GM08714 (cell line): ENCODE data around the gene SMG6.

Experiments used
- H3K4me3 ChIP-seq: fragments of 200-500 bp; sonication (Bioruptor generic); 2 replicates; pipeline ENCODE4 v1.5.1; 2014; ENCODE audit warnings: mild to moderate bottlenecking, low read length, inconsistent platforms
- ZNF274 ChIP-seq: IDR thresholded peaks from 2 replicates; pipeline ENCODE4 v1.6.1; 2012; ENCODE audit warnings: mild to moderate bottlenecking, low read depth, low read length

The SMG6 gene

GRCh38 chr17:2075336-2076086 is 228.1 kb downstream of the SMG6 start:
- TF ChIP-seq ZNF274: no peak
- H3K4me3 ChIP-seq: no peak overlapping the region

DNA sequence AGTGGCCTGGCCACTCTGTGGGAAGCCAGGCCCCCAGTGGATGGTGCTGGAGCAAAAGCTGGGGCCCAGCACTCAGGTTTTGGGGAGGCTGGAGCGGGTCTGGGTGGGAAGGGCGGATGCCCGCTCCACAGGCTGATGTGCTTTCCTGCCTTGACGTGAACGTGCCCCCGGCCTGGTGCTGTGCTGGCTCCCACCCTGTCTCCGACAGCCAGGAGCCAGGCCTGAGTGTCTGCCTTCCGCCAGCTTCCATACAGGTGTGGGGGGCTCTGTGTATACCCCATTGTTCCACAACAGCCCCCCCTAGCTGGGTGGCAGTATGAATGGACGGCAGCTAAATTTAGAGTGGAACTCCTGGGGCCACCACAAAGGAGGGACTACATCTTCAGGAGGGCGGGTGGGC is 228.7 kb downstream of the SMG6 start:
- no peak overlapping the region for H3K4me3 ChIP-seq
- TF ChIP-seq ZNF274: no peak

- no peak for TF ChIP-seq ZNF274
- H3K4me3 ChIP-seq: no peak overlapping the region
Observed at GRCh38 chr17:2071455-2072281, 231.9 kb downstream of the SMG6 start.

DNA sequence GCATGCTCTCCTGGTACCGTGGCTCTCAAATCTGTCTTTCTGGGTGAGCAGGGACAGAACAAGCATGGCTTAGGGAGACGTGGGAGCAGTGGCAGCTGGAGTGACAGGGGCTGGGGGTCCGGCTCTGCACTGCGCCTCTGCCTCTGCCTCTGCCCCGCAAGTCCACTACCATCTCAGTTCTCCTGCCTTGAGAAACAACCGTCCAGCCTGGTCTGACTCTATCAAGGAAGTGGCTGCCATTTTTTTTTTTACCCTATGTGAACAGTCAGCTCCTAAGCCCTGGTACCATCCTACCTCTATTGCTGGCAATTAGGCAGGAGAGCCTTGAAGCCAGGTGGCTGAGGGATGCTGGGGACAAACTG is 232.6 kb downstream of the SMG6 start:
- TF ChIP-seq ZNF274: no peak
- H3K4me3 ChIP-seq: no peak overlapping the region

DNA sequence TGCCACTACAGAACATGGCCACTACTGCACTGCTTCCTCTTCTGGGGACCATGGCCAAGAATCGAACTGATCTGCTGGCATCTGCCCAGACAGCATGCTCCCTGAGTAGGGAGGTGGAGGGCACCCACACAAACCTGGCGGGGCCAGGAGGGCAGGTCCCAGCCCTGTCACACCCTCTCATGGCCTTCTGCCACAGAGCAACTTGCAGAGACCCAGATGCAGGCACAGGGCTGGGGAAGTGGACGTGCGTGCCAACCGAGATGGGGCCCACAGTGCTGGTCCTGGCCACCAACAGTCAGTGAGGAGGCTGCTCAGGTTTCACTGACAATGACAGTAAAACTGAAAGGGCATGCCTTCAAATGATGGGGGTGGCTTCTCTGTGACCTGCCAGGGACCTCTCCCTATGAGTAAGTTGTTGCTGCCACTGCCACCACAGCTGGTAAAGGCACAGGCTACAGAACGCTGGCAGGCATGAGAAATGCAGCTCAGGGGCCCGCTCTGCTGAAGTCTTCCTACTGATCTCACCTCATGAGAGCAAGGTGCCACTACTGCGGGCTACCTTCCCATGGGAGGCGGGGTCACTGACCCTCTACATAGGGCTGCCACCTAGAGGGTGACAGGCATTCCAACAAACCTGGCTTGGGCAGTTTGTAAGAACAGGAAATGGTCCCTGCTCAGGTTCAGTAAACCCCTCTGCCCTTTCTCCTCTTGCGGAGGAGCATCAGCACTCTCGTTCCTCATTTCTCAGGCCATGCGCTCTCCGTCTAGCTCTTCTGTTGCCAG is 233.2 kb downstream of the SMG6 start:
- TF ChIP-seq ZNF274: no peak
- H3K4me3 ChIP-seq: no peak overlapping the region

DNA sequence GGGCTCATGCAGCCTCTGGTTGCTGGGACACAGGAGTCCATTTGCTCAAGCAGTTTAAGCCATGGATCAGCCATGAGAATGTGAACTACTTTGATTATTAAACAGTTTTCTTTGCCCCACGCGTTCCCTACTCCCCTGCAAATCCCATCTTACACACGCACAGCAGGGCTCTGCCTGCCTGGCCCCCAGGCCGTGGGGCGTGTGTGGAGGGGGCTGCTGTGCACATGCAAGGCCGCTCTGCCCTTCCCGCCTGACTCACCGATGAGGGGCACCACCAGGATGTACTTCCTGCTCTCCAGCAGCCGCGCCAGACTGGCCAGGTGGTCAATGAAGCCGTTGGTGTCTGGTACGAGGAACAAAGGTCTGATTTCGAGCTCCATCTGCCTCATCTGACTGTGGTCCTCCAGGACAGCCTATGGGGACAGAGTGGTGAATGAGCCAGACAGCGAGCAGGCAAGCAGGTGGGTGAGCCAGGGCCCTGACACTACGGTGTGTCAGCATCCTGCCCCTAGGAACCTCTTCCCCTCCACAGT is 235.0 kb downstream of the SMG6 start:
- H3K4me3 ChIP-seq: no peak overlapping the region
- no peak for TF ChIP-seq ZNF274

- H3K4me3 ChIP-seq: no peak overlapping the region
- TF ChIP-seq ZNF274: no peak
Observed at GRCh38 chr17:2068031-2068518, 235.5 kb downstream of the SMG6 start.

DNA sequence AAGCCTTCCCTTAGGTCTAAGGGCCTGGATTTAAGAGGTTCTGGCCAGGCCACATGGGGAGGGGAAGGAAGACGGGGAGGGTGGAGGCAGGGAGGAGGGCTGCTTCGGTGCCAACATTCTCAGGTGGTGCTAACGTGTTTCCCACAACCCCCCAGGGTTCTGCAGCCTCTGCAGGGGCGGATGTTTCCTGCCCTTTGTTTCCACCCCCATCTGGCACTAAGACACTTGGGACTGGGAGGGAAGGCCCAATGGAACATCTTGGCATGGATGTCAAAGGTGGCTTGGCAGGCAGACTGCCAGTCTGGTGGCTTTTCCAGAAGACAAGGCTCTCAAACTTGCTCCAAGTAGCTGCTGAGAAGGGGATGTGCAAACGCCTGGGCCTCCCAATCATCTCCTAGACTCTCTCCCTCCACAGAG is 236.0 kb downstream of the SMG6 start:
- no peak overlapping the region for H3K4me3 ChIP-seq
- no peak for TF ChIP-seq ZNF274

- no peak overlapping the region for H3K4me3 ChIP-seq
- no peak for TF ChIP-seq ZNF274
Observed at GRCh38 chr17:2067048-2067561, 236.5 kb downstream of the SMG6 start.

DNA sequence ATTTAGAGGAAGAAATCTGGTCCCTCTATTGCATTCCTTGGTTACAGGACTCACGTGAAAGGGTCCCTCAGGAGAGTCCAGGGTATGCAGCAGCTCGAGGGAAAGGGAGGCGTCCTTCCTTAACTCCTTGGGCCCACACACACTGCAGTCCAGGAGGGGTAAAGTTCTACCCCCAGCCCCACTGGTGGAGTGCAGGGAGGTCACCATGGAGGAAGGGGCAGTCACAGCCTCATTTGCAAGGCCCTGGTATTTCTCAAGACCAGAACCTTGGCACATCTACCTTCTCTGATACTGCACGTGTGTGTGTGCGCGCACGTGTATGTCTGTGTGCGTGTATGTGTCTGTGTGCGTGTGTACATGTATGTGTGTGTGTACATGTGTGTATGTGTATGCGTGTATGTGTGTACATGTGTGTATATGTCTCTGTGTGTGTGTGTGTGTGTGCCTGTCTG is 237.6 kb downstream of the SMG6 start:
- TF ChIP-seq ZNF274: no peak
- no peak overlapping the region for H3K4me3 ChIP-seq

DNA sequence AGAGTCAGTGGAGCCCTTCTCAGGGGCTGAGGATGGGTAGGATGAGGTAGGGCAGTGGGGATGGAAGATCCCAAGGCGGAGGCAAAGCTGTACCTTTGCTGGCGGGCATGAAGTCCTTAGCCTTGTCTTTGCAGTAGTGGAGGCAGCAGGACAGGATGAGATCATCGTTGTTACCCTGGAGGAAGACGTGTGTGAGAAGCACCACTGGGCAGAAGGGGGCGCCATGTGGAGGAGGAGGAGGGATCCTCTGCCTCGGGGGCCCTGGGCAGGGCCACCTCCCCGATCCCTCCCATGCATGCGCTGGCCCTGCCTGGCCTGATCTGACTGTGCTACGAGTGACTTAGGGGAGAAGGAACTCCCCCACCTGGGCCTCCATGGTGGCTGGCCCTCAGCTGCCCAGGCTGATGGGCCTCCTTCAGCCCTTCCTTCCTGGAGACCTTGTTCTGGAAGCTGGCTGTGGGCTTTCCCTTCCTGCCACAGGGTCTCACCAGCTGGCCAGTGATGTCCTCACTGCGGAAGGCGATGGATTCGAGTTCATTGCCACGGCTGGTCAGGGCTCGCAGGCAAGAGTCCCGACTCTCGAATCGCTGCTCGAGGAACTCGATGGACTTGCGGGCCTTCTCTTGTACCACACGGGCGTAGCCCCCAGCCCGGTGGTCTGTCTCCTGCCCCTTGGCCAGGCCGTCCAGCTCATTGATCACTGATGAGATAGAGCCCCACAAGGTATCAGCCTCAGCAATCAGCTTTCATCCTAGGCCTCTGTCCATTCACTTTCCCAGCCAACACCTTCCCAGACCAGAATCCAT is 238.4 kb downstream of the SMG6 start:
- TF ChIP-seq ZNF274: no peak
- no peak overlapping the region for H3K4me3 ChIP-seq

DNA sequence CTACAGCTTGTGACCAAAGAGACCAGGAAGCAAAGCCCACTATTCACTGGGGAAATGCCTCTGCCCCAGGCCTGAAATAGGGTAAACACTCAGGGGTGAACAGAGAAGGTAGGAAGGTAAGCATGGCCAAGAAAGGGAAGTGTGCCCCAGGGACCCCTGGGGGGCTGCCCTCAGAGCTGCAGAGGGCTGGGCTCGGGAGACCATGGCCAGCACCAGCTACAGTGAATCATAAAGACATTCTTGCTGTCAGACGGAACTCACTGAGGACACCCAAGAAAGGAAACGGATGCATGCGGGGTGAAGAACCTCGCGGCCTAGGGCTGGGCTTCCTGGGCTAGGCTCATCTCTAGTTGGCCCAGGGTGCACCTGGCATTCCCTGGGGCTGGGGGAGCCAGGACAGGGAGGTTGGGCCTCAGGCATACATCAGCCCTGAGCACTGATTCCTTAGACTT is 239.0 kb downstream of the SMG6 start:
- no peak for TF ChIP-seq ZNF274
- H3K4me3 ChIP-seq: no peak overlapping the region

DNA sequence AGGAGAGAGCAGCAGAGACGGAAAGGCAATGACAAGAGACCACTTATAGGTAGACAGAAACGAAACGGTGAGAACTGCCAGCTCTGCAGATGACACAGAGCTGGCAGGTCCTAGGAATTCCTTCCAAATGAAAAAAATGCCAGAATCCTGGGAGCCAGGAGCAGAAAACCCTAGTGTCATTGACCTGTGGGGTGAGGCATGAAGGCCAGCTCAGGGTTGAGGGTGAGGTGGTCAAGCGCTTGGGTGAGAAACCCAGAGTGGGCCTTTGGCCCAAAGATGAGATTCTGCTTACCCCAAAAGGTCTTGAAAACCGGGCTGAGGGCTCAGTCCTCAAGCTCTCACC is 239.5 kb downstream of the SMG6 start:
- TF ChIP-seq ZNF274: no peak
- no peak overlapping the region for H3K4me3 ChIP-seq
